ENCODE data around the gene GRAP. TPM values are rescaled to one million over a fixed set of nuclear protein-coding genes. Genes with fewer than 3 reads are reported as not detected.

GRAP gene
- total and polyA plus RNA-seq, 9 of the 15 experiments (the other 6 are each of a cell fraction or from before 2014, with no cell fraction given), result 0.07 to 0.41 (median 0.19) TPM; not detected in 5

DNA sequence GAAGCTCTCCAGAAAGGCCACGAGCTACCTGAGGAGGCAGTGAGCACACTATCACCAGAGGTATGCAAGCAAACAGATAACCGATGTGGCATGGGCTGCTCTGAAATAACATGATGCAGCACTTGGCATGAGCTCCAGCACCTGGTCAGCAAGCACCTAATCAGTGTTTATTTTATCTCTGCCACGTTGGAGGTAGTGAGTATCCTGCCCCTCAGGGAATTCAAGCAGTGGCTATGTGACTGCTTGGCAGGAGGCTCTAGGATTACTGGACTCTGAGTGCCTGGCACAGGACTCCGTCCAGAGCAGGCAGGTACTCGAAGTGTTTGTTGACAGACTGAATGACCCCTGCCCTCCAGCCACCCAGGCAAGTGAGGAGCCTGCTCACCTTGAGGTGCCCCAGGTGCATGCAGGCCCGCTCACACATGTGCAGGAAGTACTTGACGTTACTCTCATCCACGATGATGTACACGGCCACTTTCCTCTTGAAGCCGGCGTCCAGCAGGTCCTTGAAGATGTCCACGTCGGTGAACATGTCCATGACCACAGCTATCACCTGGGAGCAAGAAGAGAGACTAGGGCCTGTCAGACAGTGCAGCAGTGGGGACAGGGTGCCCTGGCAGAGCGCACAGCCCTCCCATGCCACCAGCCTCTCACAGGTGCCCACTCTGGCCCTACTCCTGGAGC, 58.8 kb downstream of the GRAP start:
- no peak overlapping the region for H3K27ac ChIP-seq (ENCODE audit: extremely low read depth, low read depth, low read length)
- WGBS (ENCODE audit: insufficient coverage, low coverage, missing lambda C conversion rate), result 78% methylated on average over 11 of the region's 14 CpGs
- no TSS peak for BruUV-seq (replicated peaks)
- peaks cover 0 to 17% of the 10 kb centered on the region in 2 experiments; a peak in 2 of 5 replicates for H3K4me1 ChIP-seq (replicated peaks in 1 of 2; ENCODE audit: control insufficient read depth in 2 of 2, insufficient read depth in 2 of 2, low read length in 2 of 2)
- peaks cover 5% of the 10 kb centered on the region; the same call in 1 of the 2 replicates for H4K20me1 ChIP-seq (replicated peaks; ENCODE audit: control insufficient read depth, insufficient read depth, low read length)
- no peak for DNase-seq (ENCODE audit: extremely low read depth in 1 of 4, low spot score in 3 of 4)
- no peaks in the 10 kb centered on the region for H3K27me3 ChIP-seq (ENCODE audit: control insufficient read depth in 2 of 2, insufficient read depth in 2 of 2, low read length in 2 of 2)
- H3K4me2 ChIP-seq (ENCODE audit: insufficient read depth, low read length), result no peak overlapping the region
- H3K4me3 ChIP-seq, result no peak overlapping the region
- ChIA-PET CTCF (ENCODE audit: low intra/inter-chr PET ratio) (no interaction called here), POLR2A (interaction anchor here (0.8 to 1.0 kb wide), 2 partner anchors 13 to 21 kb away, joined by 3 read pairs; no protein-coding TSS in a partner anchor)
- ATAC-seq, result no peak
- H3K9me3 ChIP-seq (replicated peaks; ENCODE audit: control insufficient read depth, insufficient read depth, low read depth, low read length), result no peaks in the 10 kb centered on the region
- peaks cover 13% of the 10 kb centered on the region; the same call in 1 of the 3 replicates for H3K36me3 ChIP-seq (ENCODE audit: control insufficient read depth, insufficient read depth, low read length)
- H3K9me1 ChIP-seq (ENCODE audit: control insufficient read depth, insufficient read depth, low read length), result no peaks in the 10 kb centered on the region
- intact Hi-C loops (cut with micrococcal nuclease) (no loop called here), in situ Hi-C loops (cut with MboI) (no loop called here)
- no peak overlapping the region for H2AFZ ChIP-seq (ENCODE audit: low read depth, low read length)
- TF ChIP-seq TGIF2 (CRISPR knock-in tag; IDR thresholded peaks at IDR 0.05) (no peak), ZNF274 (IDR thresholded peaks at IDR 0.05; ENCODE audit: borderline replicate concordance, low read depth, low read length) (no peak), POU5F1 (IDR thresholded peaks at IDR 0.05; ENCODE audit: borderline replicate concordance, low read depth, low read length, partially characterized antibody) (no peak)
- no peak overlapping the region for H3K9ac ChIP-seq (ENCODE audit: insufficient read depth in 1 of 2, low read depth in 2 of 2, low read length in 2 of 2)
- H3K79me2 ChIP-seq (ENCODE audit: control insufficient read depth, insufficient read depth, low read length), result no peaks in the 10 kb centered on the region
- no peak for FAIRE-seq

- no peaks in the 10 kb centered on the region for H3K9me3 ChIP-seq (replicated peaks; ENCODE audit: control insufficient read depth, insufficient read depth, low read depth, low read length)
- WGBS (ENCODE audit: insufficient coverage, low coverage, missing lambda C conversion rate), result 89% methylated on average over 8 of the region's 9 CpGs
- no peak overlapping the region for H3K4me2 ChIP-seq (ENCODE audit: insufficient read depth, low read length)
- in situ Hi-C loops (cut with MboI) (no loop called here), intact Hi-C loops (cut with micrococcal nuclease) (no loop called here)
- ChIA-PET POLR2A (interaction anchor here (0.8 to 1.0 kb wide), 2 partner anchors 14 to 20 kb away, joined by 3 read pairs; no protein-coding TSS in a partner anchor), CTCF (ENCODE audit: low intra/inter-chr PET ratio) (no interaction called here)
- H3K79me2 ChIP-seq (ENCODE audit: control insufficient read depth, insufficient read depth, low read length), result no peaks in the 10 kb centered on the region
- H4K20me1 ChIP-seq (replicated peaks; ENCODE audit: control insufficient read depth, insufficient read depth, low read length), result peaks cover 5% of the 10 kb centered on the region; the same call in 1 of the 2 replicates
- TF ChIP-seq NFIC (IDR thresholded peaks at IDR 0.05) (peak; percentile 62), ARID1B (IDR thresholded peaks at IDR 0.05) (no peak)
- H3K4me1 ChIP-seq (replicated peaks in 1 of 2; ENCODE audit: control insufficient read depth in 2 of 2, insufficient read depth in 2 of 2, low read length in 2 of 2), result peaks cover 4 to 20% of the 10 kb centered on the region in 2 experiments; a peak in 4 of 5 replicates
- no peak for FAIRE-seq
- no peak overlapping the region for H3K4me3 ChIP-seq
- no peak overlapping the region for H2AFZ ChIP-seq (ENCODE audit: low read depth, low read length)
- no peak for DNase-seq (ENCODE audit: extremely low read depth in 1 of 4, low spot score in 3 of 4)
- no peak overlapping the region for H3K9ac ChIP-seq (ENCODE audit: insufficient read depth in 1 of 2, low read depth in 2 of 2, low read length in 2 of 2)
- ATAC-seq, result no peak
- H3K9me1 ChIP-seq (ENCODE audit: control insufficient read depth, insufficient read depth, low read length), result no peaks in the 10 kb centered on the region
- no peaks in the 10 kb centered on the region for H3K27me3 ChIP-seq (ENCODE audit: control insufficient read depth in 2 of 2, insufficient read depth in 2 of 2, low read length in 2 of 2)
- H3K27ac ChIP-seq (ENCODE audit: extremely low read depth, low read depth, low read length), result no peak overlapping the region
- BruUV-seq (replicated peaks), result no TSS peak
- peaks cover 13% of the 10 kb centered on the region; the same call in 1 of the 3 replicates for H3K36me3 ChIP-seq (ENCODE audit: control insufficient read depth, insufficient read depth, low read length)
Observed at GRCh38 chr17:18987230-18987610, 59.5 kb downstream of the GRAP start.

All from K562 (cell line).